HG03565 (cell line): ENCODE results near the gene PALM3.
"Not testable (repeated sequence)": the region's sequence is repeated elsewhere in the genome, so short reads cannot be mapped to it uniquely, and the experiment has no call there.

Experiments
- ATAC-seq: cut with Tn5 transposase; IDR thresholded peaks from one replicate; pipeline ENCODE4 v1.9.1; 2021; ENCODE audit warnings: mild to moderate bottlenecking, moderate library complexity; ENCODE audit not compliant: unreplicated experiment

Gene PALM3

DNA sequence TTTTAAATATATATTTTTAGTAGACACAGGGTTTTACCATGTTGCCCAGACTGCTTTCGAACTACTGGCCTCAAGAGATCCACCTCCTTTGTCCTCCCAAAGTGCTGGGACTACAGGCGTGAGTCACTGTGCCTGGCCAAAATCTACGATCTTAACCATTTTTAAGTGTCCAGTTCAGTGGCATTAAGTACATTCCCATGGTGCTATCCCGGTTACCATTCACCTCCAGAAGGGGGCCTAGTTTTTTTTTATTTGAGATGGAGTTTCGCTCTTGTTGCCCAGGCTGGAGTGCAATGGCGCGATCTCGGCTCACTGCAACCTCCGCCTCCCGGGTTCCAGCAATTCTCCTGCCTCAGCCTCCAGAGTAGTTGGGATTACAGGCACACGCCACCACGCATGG is 26.7 kb downstream of the PALM3 start:
- not testable (repeated sequence) for ATAC-seq

DNA sequence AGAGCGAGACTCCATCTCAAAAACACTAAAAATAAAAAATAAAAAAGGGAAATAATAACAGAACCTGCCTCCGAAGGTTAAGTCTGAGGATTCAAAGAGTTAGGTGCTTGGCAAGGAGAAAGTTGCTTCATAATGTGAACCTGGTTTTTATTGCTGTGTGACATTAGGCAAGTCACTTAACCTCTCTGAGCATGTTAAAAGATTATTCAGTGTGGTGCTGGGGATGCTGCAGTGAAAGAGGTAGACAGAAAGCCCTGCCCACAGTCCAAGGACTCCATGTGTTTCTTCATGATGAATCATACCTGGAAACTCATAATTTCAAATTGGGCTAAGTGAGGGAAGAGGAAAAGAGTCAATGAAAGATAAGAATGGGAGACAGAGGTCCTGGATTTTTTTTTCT is 27.9 kb downstream of the PALM3 start:
- no peak for ATAC-seq

DNA sequence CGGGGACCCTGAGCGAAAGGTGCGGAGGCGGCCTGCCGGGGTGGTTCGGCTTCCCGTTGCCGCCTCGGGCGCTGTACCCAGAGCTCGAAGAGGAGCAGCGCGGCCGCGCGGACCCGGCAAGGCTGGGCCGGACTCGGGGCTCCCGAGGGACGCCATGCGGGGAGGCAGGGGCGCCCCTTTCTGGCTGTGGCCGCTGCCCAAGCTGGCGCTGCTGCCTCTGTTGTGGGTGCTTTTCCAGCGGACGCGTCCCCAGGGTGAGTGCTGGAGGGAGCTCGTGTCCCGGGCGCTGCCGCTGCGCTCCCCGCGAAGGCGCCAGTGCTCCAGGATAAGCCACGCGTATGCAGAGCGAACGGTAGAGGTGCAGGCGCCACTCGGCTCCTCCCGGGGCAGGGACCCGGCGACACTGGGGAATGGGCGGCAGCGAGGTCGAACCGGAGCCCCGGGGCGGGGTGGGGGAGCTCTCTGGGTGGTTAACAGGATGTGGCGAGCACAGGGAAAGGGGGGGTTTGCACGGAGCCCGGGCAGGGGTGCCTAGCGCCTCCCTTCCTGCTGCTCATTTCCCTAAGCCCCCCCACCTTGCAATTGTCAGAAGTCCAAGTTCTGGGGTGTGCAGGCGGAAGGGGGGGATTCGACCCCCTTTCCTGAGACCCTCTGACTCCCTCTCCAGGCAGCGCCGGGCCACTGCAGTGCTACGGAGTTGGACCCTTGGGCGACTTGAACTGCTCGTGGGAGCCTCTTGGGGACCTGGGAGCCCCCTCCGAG is 30.0 kb downstream of the PALM3 start, which contains the start of gene IL27RA:
IL27RA (plus strand) TSS at position 44 of the 762 bp plus-strand sequence; CDS start at position 155, 111 bp downstream.
- ATAC-seq = no peak

DNA sequence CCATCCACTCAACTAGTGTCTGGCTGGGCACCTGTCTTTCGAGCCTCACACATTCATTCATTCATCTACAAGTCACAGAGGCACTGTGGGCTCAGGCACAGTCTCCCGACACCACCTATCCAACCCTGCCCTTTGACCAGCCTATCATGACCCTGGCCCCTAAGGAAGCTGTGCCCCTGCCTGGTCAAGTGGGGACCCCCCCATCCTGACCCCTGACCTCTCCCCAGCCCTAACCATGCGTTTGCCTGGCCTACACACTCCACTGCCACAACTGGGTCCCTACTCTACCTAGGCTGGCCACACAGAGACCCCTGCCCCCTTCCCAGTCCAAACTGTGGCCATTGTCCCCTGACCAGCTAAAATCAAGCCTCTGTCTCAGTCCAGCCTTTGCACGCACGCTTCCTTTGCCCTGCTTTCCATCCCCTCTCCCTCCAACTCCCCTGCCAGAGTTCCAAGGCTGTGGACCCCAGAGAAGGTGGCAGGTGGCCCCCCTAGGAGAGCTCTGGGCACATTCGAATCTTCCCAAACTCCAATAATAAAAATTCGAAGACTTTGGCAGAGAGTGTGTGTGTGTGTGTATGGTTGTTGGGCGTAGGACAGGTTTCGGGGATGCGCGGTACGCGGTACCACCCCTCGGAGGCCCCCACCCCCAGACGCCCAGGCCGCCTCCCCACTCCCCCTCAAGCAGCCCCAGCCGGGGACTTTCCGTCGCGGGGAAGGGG is 30.7 kb downstream of the PALM3 start:
- ATAC-seq = no peak

DNA sequence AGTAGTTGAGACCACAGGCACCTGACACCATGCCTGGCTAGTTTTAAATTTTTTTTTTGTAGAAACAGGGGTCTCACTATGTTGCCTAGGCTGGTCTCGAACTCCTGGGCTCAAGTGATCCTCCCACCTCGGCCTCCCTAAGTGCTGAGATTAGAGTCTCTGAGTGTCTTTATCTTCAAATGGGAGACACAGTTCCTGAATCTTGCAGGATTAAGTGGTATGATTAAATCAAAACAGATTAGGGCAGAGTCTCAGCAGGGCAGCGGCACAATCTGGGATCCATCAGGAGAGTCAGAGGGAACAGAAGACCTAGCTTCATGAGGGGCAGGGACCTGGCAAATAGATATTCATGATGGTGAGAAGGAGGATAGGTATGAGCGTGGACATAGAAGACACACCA is 33.0 kb downstream of the PALM3 start:
- no peak for ATAC-seq

DNA sequence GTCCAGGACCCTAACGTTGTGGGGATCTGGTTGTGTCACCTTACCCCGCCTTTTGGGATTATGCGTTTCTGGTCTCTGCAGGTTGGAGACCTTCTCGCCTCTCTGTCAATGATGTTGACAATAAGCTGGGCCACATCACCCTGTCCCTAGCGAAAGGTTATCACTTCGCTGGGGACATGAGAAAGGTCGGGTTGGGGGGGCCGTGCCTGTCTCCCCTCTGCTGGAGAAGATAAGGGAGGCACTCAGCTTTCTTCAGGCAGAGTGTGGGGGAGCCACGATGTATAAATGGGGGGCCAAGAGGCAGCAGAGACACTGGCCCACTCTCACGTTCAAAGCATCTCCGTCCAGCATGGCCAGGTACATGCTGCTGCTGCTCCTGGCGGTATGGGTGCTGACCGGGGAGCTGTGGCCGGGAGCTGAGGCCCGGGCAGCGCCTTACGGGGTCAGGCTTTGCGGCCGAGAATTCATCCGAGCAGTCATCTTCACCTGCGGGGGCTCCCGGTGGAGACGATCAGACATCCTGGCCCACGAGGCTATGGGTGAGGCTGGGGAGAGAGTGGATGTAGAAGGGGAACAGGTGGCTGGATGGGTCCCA is 33.9 kb downstream of the PALM3 start, which contains the start of gene RLN3:
RLN3 (plus strand) TSS at position 293 of the 595 bp plus-strand sequence; CDS start at position 350, 57 bp downstream.
- no peak for ATAC-seq

DNA sequence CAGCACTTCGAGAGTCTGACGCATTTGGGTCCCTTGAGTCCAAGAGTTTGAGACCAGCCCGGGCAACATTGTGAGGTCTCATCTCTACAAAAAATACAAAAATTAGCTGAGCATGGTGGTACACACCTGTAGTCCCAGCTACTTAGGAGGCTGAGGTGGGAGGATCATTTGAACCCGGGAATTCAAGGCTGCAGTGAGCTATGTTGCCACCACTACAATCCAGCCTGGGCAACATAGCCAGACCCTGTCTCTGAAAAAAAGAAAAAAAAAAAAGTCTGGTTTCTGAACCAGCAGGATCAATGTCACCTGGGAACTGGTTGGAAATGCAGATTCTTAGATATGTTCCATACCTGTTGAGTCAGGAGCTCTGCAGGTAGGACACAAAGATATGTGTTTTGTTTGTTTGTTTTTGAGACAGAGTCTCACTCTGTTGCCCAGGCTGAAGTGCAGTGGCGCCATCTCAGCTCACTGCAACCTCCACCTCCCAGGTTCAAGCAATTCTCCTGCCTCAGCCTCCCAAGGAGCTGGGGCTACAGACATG is 35.2 kb downstream of the PALM3 start:
- not testable (repeated sequence) for ATAC-seq

DNA sequence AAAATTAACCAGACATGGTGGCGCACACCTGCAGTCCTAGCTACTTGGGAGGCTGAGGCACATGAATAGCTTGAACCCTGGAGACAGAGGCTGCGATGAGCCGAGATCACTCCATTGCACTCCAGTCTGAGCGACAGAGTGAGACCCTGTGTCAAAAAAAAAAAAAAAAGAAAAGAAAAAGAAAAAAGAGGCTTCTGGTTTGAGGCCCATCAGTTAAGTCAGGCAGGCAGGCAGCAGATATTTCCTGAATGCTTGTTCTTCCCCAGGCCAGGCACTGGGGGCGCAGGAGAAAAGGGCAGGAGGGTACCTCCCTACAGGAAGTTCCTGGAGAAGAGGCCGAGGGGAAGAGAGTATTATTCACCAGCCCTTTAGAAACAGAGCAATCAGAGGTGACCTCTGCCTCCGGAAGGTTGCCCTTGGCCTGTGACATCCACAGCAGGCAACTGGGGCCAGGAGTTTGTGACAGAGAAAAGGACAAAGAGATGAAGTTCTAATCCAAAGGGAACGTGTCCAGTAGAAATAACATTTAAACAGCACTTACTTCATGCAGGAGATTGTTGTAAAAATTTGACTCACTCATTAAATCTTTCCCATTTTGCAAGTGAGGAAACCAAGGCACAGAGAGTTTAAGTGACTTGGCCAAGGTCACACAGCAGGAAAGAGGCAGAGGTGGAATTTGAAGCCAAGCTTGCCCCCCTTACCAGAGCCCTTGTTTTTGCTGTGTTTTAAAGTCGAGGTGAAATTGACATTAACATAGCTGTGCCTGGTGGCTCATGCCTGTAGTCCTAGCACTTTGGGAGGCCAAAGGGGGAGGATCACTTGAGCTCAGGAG is 38.3 kb downstream of the PALM3 start:
- ATAC-seq = no peak

DNA sequence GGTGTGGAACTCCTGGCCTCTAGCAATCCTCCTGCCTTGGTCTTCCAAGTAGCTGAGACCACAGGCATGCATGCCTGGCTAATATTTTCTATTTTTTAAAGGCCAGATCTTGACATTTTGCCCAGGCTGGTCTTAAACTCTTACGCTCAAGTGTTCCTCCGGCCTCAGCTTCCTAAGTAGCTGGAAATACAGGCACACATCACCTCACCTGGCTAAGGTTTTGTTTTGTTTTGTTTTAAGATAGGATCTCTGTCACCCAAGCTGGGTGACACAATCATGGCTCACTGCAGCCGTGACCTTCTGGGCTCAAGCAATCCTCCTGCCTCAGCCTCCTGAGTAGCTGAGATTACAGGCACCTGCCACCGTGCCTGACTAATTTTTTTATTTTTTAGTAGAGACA is 39.4 kb downstream of the PALM3 start:
- ATAC-seq = no peak

DNA sequence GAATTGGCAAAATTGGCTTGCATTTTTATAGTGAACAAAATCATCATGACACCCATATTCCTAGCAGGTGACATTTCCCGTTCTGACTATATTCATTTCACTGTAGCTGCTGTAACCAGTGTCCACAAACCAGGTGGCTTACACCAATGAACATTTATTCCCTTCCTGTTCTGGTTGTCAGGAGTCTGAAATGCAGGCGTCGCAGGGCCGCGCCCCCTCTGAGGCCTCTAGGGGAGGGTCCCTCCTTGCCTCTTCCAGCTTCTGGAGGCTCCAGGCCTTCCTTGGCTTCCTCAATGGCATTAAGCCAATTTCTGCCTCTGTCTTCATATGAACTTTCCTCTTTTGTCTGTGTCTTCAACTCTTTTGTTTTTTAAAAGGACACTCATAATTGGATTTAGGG is 40.4 kb downstream of the PALM3 start:
- no peak for ATAC-seq

DNA sequence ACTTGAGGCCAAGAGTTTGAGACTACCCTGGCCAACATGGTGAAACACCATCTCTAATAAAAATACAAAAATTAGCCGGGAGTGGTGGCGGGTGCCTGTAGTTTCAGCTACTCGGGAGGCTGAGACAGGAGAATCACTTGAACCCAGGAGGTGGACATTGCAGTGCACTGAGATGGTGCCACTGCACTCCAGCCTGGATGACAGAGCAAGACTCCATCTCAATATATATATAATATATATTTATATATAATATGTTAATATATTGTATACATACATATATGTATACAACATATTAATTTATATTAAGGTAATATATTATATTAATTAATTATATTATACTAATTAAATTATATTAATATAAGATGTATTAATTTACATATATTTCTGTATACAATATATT is 42.1 kb downstream of the PALM3 start:
- not testable (repeated sequence) for ATAC-seq

DNA sequence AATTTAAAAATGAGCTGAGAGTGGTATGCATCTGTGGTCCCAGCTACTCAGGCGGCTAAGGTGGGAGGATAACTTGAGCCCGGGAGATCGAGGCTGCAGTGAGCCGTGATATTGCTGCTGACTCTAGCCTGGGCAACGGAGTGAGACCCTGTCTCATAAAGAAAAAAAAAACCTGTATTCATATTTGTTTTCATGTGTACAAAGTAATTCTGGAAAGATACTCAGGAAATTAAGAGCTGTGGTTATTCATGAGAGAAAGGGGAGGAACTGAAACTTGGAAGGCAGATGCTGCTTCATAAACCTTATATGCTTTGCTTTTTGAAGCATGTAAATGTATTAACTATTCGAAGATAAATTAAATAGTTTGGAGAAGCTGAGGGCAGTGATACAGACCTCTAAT is 42.8 kb downstream of the PALM3 start:
- ATAC-seq = no peak

DNA sequence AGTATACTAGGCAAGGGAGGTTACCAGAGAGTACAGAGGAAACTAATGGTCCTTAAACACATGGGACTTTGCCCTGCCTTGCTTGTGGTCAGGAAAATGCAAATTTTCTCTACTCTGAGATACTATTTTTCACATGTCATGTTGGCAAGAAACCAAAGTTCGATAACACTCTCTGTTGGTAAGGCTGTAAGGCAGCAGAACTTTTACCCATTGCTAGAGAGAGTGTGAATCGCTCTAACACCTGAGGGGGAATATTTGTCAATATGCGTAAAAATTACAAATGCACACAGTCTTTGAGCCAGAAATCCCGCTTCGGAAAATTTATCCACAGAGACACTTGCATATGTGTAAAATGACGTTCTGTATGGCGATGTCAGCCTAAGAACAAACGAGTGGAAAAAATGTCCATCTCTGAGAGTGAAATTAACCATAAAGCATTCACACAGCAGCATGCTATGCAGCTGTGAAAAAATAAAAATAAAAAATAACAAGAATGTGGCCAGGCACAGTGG is 46.3 kb downstream of the PALM3 start:
- no peak for ATAC-seq

DNA sequence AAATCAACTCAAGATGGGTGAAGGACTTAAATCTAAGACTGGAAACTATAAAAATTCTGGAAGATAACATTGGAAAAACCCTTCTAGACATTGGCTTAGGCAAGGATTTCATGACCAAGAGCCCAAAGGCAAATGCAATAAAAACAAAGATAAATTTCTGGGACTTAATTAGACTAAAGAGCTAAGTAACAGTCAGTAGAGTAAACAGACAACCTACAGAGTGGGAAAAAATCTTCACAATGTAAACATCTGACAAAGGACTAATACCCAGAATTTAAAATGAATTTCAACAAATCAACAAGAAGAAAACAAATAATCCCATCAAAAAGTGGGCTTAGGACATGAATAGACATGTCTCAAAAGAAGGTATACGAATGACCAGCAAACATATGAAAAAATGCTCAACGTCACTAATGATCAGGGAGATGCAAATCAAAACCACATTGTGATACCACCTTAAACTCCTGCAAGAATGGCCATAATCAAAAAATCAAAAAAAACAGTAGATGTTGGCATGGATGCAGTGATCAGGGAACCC is 49.4 kb downstream of the PALM3 start:
- ATAC-seq = no peak

DNA sequence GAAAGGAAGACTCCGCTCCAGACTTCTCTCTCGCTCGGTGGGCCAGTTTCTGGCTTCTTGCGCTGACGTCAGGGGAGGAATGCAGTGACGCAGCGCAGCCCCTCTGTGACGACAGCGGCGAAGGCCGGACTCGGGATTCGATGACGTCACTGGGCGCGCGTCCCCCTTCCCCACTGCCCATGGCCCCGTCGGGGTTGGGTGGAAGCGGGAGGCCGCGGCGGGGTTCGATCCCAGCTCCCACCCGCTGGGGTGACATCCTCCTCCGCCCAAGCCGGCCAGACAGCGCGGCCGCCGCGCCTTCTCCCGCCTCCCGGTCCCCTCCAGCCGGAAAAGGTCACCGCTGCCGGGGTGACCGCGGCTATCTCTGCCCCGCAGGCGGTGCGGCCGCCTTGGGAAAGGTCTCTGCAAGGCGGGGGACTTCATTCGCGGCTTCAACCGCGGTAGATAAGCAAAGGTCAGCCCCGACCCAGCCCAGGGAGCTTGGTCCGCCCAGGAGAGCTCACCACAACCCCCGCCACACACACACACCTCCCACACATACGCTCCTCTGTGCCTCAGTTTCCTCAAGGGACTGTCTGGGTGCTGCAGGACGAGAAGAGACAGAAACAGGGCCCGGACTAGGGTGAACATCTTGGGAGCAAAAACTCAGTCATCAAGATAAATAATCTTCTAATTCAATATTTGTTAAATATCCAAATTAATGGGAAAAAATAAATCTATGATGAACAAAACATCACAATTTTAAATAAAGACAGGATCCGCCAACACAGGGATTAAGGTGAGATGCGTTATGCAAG is 54.9 kb downstream of the PALM3 start:
- ATAC-seq = peak; percentile 23

DNA sequence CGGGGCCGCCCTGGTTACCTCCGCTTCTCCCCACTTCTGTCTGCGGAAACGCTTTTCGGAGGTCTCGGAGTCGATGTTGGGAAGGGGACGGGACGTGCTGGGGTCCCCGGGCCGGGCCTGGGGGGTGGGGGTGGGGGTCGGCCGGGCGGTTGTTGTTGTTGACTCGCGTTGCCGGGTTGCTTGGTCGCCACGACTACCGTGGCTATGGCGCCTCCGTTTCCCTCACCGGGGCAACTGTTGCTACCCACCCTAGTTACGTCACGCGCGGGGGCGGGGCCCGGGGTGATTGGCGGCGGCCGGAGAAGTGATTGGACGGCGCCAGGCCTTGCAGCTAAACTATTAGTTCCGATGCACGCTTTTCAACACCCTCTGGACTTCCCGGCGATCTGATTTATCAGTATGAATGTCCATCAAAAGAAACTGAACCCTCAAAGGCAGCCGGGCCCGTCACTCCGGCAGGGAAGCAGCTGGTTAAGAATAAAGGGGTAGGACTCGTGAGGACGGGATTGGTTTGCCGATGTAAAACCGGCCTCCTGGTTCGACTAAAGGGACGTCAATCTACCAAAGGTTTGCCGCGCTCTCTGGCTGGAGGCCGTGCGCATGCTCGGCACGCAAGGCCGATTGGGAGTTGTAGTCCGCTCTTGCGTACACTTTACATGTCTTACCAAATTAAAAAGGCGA is 55.7 kb downstream of the PALM3 start, which contains the start of gene RFX1:
RFX1 (minus strand) TSS at position 236 of the 681 bp plus-strand sequence. CDS start 12,477 bp downstream, outside the sequence.
- ATAC-seq = peak; percentile 66

DNA sequence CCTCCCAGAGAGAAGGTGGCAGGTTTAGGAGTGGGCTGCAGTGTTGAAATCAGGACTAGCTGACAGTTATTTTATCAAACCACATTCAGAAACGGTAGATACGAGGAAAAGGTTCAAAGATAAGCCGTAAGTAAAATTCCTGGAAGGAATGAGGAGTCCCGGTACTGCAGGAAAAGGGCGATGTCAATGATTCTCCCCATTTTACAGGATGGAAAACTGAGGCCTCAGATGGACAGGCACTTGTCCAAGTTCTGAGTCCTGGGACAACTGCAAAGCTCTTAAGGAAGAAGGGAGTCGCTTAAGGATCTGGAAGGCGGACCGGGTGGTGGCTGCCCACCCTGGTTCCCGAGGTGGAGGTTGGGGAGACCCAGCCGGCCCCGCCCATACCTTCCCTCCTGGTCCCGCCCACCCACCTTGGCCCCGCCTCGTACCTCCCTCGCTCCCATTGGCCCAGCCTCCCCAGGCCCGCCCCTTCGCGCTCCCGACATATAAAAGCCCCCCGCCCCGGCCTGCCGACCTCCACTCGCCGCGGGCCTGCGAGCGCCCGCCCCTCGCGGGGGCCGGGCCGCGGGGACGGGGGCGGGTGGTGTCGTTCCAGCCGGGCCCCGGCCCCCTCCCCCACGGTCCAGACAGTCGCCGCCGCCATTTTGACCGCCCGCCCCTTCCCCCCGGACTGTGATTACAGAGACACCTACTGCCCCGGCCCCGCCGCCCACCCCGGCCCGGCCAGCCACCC is 56.4 kb downstream of the PALM3 start:
- ATAC-seq = no peak
